ENCODE measurements around the gene CHRNB1. TPM values are rescaled to one million over a fixed set of nuclear protein-coding genes. Genes with fewer than 3 reads are reported as not detected.

Gene CHRNB1
- total RNA-seq, 1 donor from 2014 or later, result 5.9 TPM

DNA sequence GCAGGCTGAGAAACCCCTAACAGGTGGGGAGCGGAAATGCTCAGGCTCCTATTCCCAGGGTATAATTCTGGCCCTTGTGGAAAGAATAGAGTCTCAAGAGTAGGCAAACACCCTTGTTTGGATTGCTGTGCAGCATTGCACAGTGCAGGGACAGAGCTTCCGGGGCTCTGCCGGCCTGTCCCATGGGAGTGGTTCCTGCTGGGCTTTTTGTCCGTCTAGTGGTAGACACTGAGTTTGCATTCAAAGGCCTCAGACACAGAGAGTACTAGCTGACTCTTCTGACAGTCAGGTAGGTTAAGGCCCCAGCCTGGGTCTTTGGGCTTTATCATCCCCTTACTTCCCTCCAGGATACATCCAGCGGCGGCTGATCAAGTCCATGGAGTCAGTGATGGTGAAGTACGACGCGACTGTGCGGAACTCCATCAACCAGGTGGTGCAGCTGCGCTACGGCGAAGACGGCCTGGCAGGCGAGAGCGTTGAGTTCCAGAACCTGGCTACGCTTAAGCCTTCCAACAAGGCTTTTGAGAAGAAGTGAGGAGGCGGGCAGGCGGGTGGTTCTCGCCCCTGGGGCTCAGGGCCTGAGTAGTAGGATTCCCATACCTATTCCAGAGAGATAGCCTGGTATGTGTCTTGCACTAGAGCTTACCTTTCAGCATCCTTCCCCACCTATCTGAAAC is 57.4 kb downstream of the CHRNB1 start:
- Mint-ChIP-seq H3K4me3 (no peak overlapping the region), H3K27ac (no peak overlapping the region), H3K9me3 (no peaks in the 10 kb centered on the region), H3K36me3 (ENCODE audit: low read depth) (peaks cover 86% of the 10 kb centered on the region), H3K4me1 (no peaks in the 10 kb centered on the region), H3K27me3 (no peaks in the 10 kb centered on the region)
- ATAC-seq (ENCODE audit: low read depth) (no peak), DNase-seq (no peak)
- CTCF ChIA-PET, result interaction anchor here (1.0 to 1.6 kb wide), 3 partner anchors 58 to 146 kb away, joined by 4 to 9 read pairs (median 7); no protein-coding TSS in a partner anchor
- intact Hi-C loops (cut with micrococcal nuclease), result no loop called here
- no peak for TF ChIP-seq CTCF (IDR thresholded peaks at IDR 0.05)
- POLR2A ChIA-PET, result interaction anchor here (0.8 kb wide), 1 partner anchor 77 kb away, joined by 3 read pairs; the partner anchor contains the start of gene CD68

DNA sequence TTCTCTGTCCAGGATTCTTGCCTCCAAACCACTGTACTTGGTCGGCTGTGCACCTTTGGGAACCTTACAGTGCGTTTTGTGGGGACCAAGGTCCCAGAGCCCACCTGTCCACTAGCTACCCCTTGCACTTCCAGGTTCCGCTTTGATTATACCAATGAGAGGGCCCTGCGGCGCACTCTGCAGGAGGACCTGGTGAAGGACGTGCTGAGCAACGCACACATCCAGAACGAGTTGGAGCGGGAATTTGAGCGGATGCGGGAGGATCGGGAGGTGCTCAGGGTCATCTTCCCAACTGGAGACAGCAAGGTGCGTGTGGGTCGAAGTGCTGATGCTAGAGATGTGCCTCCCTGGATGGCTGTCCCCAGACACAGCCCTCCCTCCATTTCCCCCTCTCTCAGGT is 58.1 kb downstream of the CHRNB1 start:
- DNase-seq (no peak), ATAC-seq (ENCODE audit: low read depth) (no peak)
- ChIA-PET POLR2A (interaction anchor here (0.8 kb wide), 1 partner anchor 76 kb away, joined by 3 read pairs; the partner anchor contains the start of gene CD68), CTCF (interaction anchor here (1.0 to 1.6 kb wide), 4 partner anchors 10 to 147 kb away, joined by 3 to 9 read pairs (median 6); no protein-coding TSS in a partner anchor)
- H3K27ac Mint-ChIP-seq, result no peak overlapping the region
- peaks cover 86% of the 10 kb centered on the region for H3K36me3 Mint-ChIP-seq (ENCODE audit: low read depth)
- no peak for TF ChIP-seq CTCF (IDR thresholded peaks at IDR 0.05)
- intact Hi-C loops (cut with micrococcal nuclease), result no loop called here
- H3K4me3 Mint-ChIP-seq, result no peak overlapping the region
- H3K4me1 Mint-ChIP-seq, result no peaks in the 10 kb centered on the region
- H3K9me3 Mint-ChIP-seq, result no peaks in the 10 kb centered on the region
- no peaks in the 10 kb centered on the region for H3K27me3 Mint-ChIP-seq

DNA sequence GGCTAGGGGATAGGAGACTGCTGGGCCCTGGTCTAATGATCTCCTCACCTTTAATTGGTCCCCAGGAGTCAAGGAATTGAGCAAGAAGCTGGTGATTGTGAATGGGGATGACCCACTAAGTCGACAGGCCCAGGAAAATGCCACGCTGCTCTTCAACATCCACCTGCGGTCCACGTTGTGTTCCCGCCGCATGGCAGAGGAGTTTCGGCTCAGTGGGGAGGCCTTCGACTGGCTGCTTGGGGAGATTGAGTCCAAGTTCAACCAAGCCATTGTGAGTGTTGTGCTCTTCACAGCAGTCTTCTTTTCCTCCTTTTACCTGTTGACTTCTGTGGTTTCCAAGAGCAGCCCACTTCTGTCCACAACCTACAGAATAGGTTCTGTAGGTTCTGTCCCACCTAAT is 58.7 kb downstream of the CHRNB1 start:
- ChIA-PET POLR2A (no interaction called here), CTCF (interaction anchor here (0.8 to 1.6 kb wide), 4 partner anchors 9 to 147 kb away, joined by 3 to 9 read pairs (median 5); no protein-coding TSS in a partner anchor)
- H3K36me3 Mint-ChIP-seq (ENCODE audit: low read depth), result peaks cover 86% of the 10 kb centered on the region
- H3K4me3 Mint-ChIP-seq, result no peak overlapping the region
- H3K27ac Mint-ChIP-seq, result no peak overlapping the region
- intact Hi-C loops (cut with micrococcal nuclease), result no loop called here
- H3K4me1 Mint-ChIP-seq, result no peaks in the 10 kb centered on the region
- ATAC-seq (ENCODE audit: low read depth) (no peak), DNase-seq (no peak)
- no peak for TF ChIP-seq CTCF (IDR thresholded peaks at IDR 0.05)
- H3K27me3 Mint-ChIP-seq, result no peaks in the 10 kb centered on the region
- H3K9me3 Mint-ChIP-seq, result no peaks in the 10 kb centered on the region

Other genes with a start within 250 kb of the CHRNB1 start
- gene DLG4, start 225.2 kb upstream of the CHRNB1 start, total RNA-seq, result 3.9 and 5.0 TPM in 2 replicates
- 438 and 469 TPM in 2 replicates for gene ACADVL, start 225.1 kb upstream of the CHRNB1 start, total RNA-seq
- gene DVL2, start 210.5 kb upstream of the CHRNB1 start, total RNA-seq, result 56.1 and 64.6 TPM in 2 replicates
- gene PHF23, start 205.6 kb upstream of the CHRNB1 start, total RNA-seq, result 45.5 and 46.6 TPM in 2 replicates
- 291 and 325 TPM in 2 replicates for gene GABARAP, start 202.6 kb upstream of the CHRNB1 start, total RNA-seq
- gene CTDNEP1, start 193.3 kb upstream of the CHRNB1 start, total RNA-seq, result 165 and 168 TPM in 2 replicates
- gene ELP5, start 192.8 kb upstream of the CHRNB1 start, total RNA-seq, result 49.2 and 53.6 TPM in 2 replicates
- gene CLDN7, start 182.6 kb upstream of the CHRNB1 start, total RNA-seq, result 1.1 and 1.8 TPM in 2 replicates
- gene SLC2A4, start 163.3 kb upstream of the CHRNB1 start, total RNA-seq, result not detected in 2 replicates
- gene YBX2, start 150.4 kb upstream of the CHRNB1 start, total RNA-seq, result 0.16 TPM in 1 of 2 replicates, not detected in the other
- 656 and 664 TPM in 2 replicates for gene EIF5A, start 137.4 kb upstream of the CHRNB1 start, total RNA-seq
- 105 and 115 TPM in 2 replicates for gene GPS2, start 129.7 kb upstream of the CHRNB1 start, total RNA-seq
- 52.8 and 60.1 TPM in 2 replicates for gene NEURL4, start 115.7 kb upstream of the CHRNB1 start, total RNA-seq
- gene ACAP1, start 108.5 kb upstream of the CHRNB1 start, total RNA-seq, result 298 and 328 TPM in 2 replicates
- gene KCTD11, start 92.9 kb upstream of the CHRNB1 start, total RNA-seq, result 7.2 and 7.8 TPM in 2 replicates
- not detected in 2 replicates for gene TMEM95, start 89.9 kb upstream of the CHRNB1 start, total RNA-seq
- 3.5 and 5.8 TPM in 2 replicates for gene TNK1, start 64.0 kb upstream of the CHRNB1 start, total RNA-seq
- gene PLSCR3, start 50.5 kb upstream of the CHRNB1 start, total RNA-seq, result 31.7 and 35.2 TPM in 2 replicates
- gene TMEM256, start 41.0 kb upstream of the CHRNB1 start, total RNA-seq, result 98.2 and 117 TPM in 2 replicates
- 0.66 and 1.1 TPM in 2 replicates for gene NLGN2, start 37.2 kb upstream of the CHRNB1 start, total RNA-seq
- not detected in 2 replicates for gene SPEM1, start 24.7 kb upstream of the CHRNB1 start, total RNA-seq
- gene SPEM2, start 19.4 kb upstream of the CHRNB1 start, total RNA-seq, result not detected in 2 replicates
- gene SPEM3, start 16.2 kb upstream of the CHRNB1 start, total RNA-seq, result not detected in 2 replicates
- 13.4 and 14.8 TPM in 2 replicates for gene TMEM102, start 9.6 kb upstream of the CHRNB1 start, total RNA-seq
- 1.3 and 2.8 TPM in 2 replicates for gene FGF11, start 5.5 kb upstream of the CHRNB1 start, total RNA-seq
- gene ZBTB4, start 34.6 kb downstream of the CHRNB1 start, total RNA-seq, result 28.8 and 30.5 TPM in 2 replicates
- gene SLC35G6, start 36.4 kb downstream of the CHRNB1 start, total RNA-seq, result not detected in 2 replicates
- 148 and 162 TPM in 2 replicates for gene POLR2A, start 39.3 kb downstream of the CHRNB1 start, total RNA-seq
- 25.2 and 30.7 TPM in 2 replicates for gene TNFSF12, start 104.0 kb downstream of the CHRNB1 start, total RNA-seq
- gene TNFSF13, start 113.7 kb downstream of the CHRNB1 start, total RNA-seq, result 14.4 and 15.3 TPM in 2 replicates
- gene SENP3, start 116.9 kb downstream of the CHRNB1 start, total RNA-seq, result 49.6 and 55.8 TPM in 2 replicates
- gene CD68, start 134.6 kb downstream of the CHRNB1 start, total RNA-seq, result 7.2 and 7.8 TPM in 2 replicates
- 50.7 and 58.9 TPM in 2 replicates for gene MPDU1, start 138.8 kb downstream of the CHRNB1 start, total RNA-seq
- 0.24 and 0.64 TPM in 2 replicates for gene SOX15, start 145.0 kb downstream of the CHRNB1 start, total RNA-seq
- gene FXR2, start 169.8 kb downstream of the CHRNB1 start, total RNA-seq, result 27.5 and 32.4 TPM in 2 replicates
- 44.5 and 45.0 TPM in 2 replicates for gene SAT2, start 182.8 kb downstream of the CHRNB1 start, total RNA-seq
- not detected in 2 replicates for gene SHBG, start 185.1 kb downstream of the CHRNB1 start, total RNA-seq
- gene ATP1B2, start 205.9 kb downstream of the CHRNB1 start, total RNA-seq, result not detected in 2 replicates
- gene TP53, start 242.4 kb downstream of the CHRNB1 start, total RNA-seq, result 217 and 220 TPM in 2 replicates
- gene WRAP53, start 243.4 kb downstream of the CHRNB1 start, total RNA-seq, result 17.1 and 17.6 TPM in 2 replicates